Left ventricle myocardium inferior (tissue), 1 donor: ENCODE measurements around the gene MSH2. TPM values are rescaled to one million over a fixed set of nuclear protein-coding genes. Genes with fewer than 3 reads are reported as not detected.

Source experiments
- DNase-seq: peaks from one replicate; pipeline ENCODE4 v3.0.0-alpha.2; 2020
- H3K27ac ChIP-seq: fragments of 200-600 bp; replicated peaks from 2 replicates; pipeline ENCODE4 v1.8.0; 2021
- H3K27me3 ChIP-seq: fragments of 200-600 bp; 2 replicates; pipeline ENCODE4 v1.8.0; 2021; ENCODE audit warnings: low read depth
- H3K36me3 ChIP-seq: fragments of 200-600 bp; 2 replicates; pipeline ENCODE4 v1.8.0; 2021
- H3K4me1 ChIP-seq: fragments of 200-600 bp; 2 replicates; pipeline ENCODE4 v1.8.0; 2021
- H3K4me3 ChIP-seq: fragments of 200-600 bp; 2 replicates; pipeline ENCODE4 v1.8.0; 2021; ENCODE audit warnings: mild to moderate bottlenecking, moderate library complexity
- H3K9me3 ChIP-seq: fragments of 200-600 bp; replicated peaks from 2 replicates; pipeline ENCODE4 v1.8.0; 2021
- intact Hi-C: fragments of 100-400 bp; cut with micrococcal nuclease; formaldehyde crosslinking; loops from one replicate; pipeline ENCODE4 v1.11.0; 2022
- total RNA-seq: library from RNA; stranded (reverse); fragmentation: NEBNext Ultra II Directional; extraction: Animal tissue kit (Norgen Biotek cat#: 25700); gene quantifications from one replicate; pipeline ENCODE4 v1.2.1, GENCODE V29; 2021
- TF ChIP-seq, protein P1 (sequence below): fragments of 200-600 bp; IDR thresholded peaks from 2 replicates; pipeline ENCODE4 v1.8.0; 2021; ENCODE audit warnings: antibody characterized with exemption, mild to moderate bottlenecking, borderline replicate concordance
- donor health status: DM: no; HTN: yes; CAD: no; lungs with severe emphysema.

MSH2 gene
- total RNA-seq, 1 donor from 2014 or later: 14.8 TPM

- TF ChIP-seq, protein P1, sequence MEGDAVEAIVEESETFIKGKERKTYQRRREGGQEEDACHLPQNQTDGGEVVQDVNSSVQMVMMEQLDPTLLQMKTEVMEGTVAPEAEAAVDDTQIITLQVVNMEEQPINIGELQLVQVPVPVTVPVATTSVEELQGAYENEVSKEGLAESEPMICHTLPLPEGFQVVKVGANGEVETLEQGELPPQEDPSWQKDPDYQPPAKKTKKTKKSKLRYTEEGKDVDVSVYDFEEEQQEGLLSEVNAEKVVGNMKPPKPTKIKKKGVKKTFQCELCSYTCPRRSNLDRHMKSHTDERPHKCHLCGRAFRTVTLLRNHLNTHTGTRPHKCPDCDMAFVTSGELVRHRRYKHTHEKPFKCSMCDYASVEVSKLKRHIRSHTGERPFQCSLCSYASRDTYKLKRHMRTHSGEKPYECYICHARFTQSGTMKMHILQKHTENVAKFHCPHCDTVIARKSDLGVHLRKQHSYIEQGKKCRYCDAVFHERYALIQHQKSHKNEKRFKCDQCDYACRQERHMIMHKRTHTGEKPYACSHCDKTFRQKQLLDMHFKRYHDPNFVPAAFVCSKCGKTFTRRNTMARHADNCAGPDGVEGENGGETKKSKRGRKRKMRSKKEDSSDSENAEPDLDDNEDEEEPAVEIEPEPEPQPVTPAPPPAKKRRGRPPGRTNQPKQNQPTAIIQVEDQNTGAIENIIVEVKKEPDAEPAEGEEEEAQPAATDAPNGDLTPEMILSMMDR: peak; percentile 43
- intact Hi-C loops: no loop called here
- Histone ChIP-seq H3K4me3 (no peak overlapping the region), H3K9me3 (peaks cover 6% of the 10 kb centered on the region), H3K4me1 (no peaks in the 10 kb centered on the region), H3K27ac (no peak overlapping the region), H3K36me3 (no peaks in the 10 kb centered on the region), H3K27me3 (no peaks in the 10 kb centered on the region)
- no peak for DNase-seq
These were observed 107.8 kb downstream of the MSH2 start for GRCh38 chr2:47510745-47511144.

GRCh38 chr2:47512581-47513083, 109.7 kb downstream of the MSH2 start:
- intact Hi-C loops: no loop called here
- no peak overlapping the region for H3K4me3 ChIP-seq
- no peaks in the 10 kb centered on the region for H3K4me1 ChIP-seq
- DNase-seq: no peak
- H3K9me3 ChIP-seq: peaks cover 6% of the 10 kb centered on the region
- H3K27me3 ChIP-seq: no peaks in the 10 kb centered on the region
- H3K27ac ChIP-seq: no peak overlapping the region
- H3K36me3 ChIP-seq: no peaks in the 10 kb centered on the region
- TF ChIP-seq, protein P1: no peak

GRCh38 chr2:47513981-47514520, 111.1 kb downstream of the MSH2 start:
- no peaks in the 10 kb centered on the region for H3K4me1 ChIP-seq
- no peak overlapping the region for H3K27ac ChIP-seq
- H3K36me3 ChIP-seq: no peaks in the 10 kb centered on the region
- H3K9me3 ChIP-seq: no peaks in the 10 kb centered on the region
- DNase-seq: no peak
- intact Hi-C loops: no loop called here
- H3K27me3 ChIP-seq: peaks cover 6% of the 10 kb centered on the region
- TF ChIP-seq, protein P1: no peak
- no peak overlapping the region for H3K4me3 ChIP-seq

GRCh38 chr2:47516360-47517104, 113.6 kb downstream of the MSH2 start:
- H3K27ac ChIP-seq: no peak overlapping the region
- intact Hi-C loops: no loop called here
- H3K9me3 ChIP-seq: no peaks in the 10 kb centered on the region
- H3K36me3 ChIP-seq: no peaks in the 10 kb centered on the region
- DNase-seq: no peak
- H3K4me3 ChIP-seq: no peak overlapping the region
- TF ChIP-seq, protein P1: no peak
- peaks cover 30% of the 10 kb centered on the region for H3K27me3 ChIP-seq
- peaks cover 10% of the 10 kb centered on the region for H3K4me1 ChIP-seq

- no peak for DNase-seq
These were observed 115.7 kb downstream of the MSH2 start for GRCh38 chr2:47518497-47519146.

More at GRCh38 chr2:47518497-47519146, 115.7 kb downstream of the MSH2 start:
- H3K27me3 ChIP-seq: peaks cover 36% of the 10 kb centered on the region
- intact Hi-C loops: no loop called here
- TF ChIP-seq, protein P1: no peak
- no peaks in the 10 kb centered on the region for H3K36me3 ChIP-seq
- H3K4me1 ChIP-seq: peaks cover 12% of the 10 kb centered on the region
- H3K27ac ChIP-seq: no peak overlapping the region
- H3K9me3 ChIP-seq: no peaks in the 10 kb centered on the region
- H3K4me3 ChIP-seq: no peak overlapping the region
